Transverse colon (tissue), 4 donors: Measurements from ENCODE around the gene EXOC6. TPM values are rescaled to one million over a fixed set of nuclear protein-coding genes. Genes with fewer than 3 reads are reported as not detected.

Source experiments
- DNase-seq: peaks from one replicate; pipeline ENCODE4 v3.0.0-alpha.2; 2019
- H3K27ac ChIP-seq, 4 donors: fragments of 200-600 bp; sonication (generic); 2 replicates each; pipeline ENCODE4 v1.5.1; 2016 to 2018; ENCODE audit warnings: inconsistent platforms in 4 of 4
- H3K27me3 ChIP-seq: fragments of 200-600 bp; sonication (generic); 2 replicates; pipeline ENCODE4 v1.5.1; 2017; ENCODE audit warnings: inconsistent platforms
- H3K36me3 ChIP-seq, 4 donors: fragments of 200-600 bp; sonication (generic); 2 replicates each; pipeline ENCODE4 v1.5.1; 2017 to 2019; ENCODE audit warnings: inconsistent platforms in 4 of 4
- H3K4me1 ChIP-seq, 4 donors: fragments of 200-600 bp; sonication (generic); 2 replicates each; pipeline ENCODE4 v1.5.1; 2017 to 2020; ENCODE audit warnings: inconsistent platforms in 4 of 4
- H3K4me3 ChIP-seq, 4 donors: fragments of 200-600 bp; sonication (generic); 1 replicate in 1 of 4; 2 replicates in 3 of 4; pipeline versions ENCODE4 v1.5.1 to v1.6.1; 2017 to 2019; ENCODE audit warnings: inconsistent platforms in 4 of 4
- H3K9me3 ChIP-seq, 2 donors: fragments of 200-600 bp; sonication (generic); 2 replicates each; pipeline ENCODE4 v1.5.1; 2017 to 2019; ENCODE audit warnings: inconsistent platforms in 2 of 2
- CTCF ChIP-seq, 5 experiments: fragments of 200-600 bp in 3 of 5; fragments of 450-650 bp in 2 of 5; sonication (generic) in 3 of 5; IDR thresholded peaks; 1 replicate in 2 of 5; 2 replicates in 3 of 5; pipeline ENCODE4 v1.5.1; 2016 to 2017; ENCODE audit warnings: antibody characterized with exemption in 5 of 5, inconsistent platforms in 3 of 5, mild to moderate bottlenecking in 2 of 5, moderate library complexity in 1 of 5
- EP300 ChIP-seq: sonication (generic); formaldehyde crosslinking; IDR thresholded peaks from one replicate; pipeline ENCODE4 v1.6.1; 2017; ENCODE audit warnings: antibody characterized with exemption, low read depth
- POLR2A ChIP-seq: fragments of 450-650 bp; IDR thresholded peaks from one replicate; pipeline ENCODE4 v1.6.1; 2016; ENCODE audit warnings: antibody characterized with exemption, mild to moderate bottlenecking, moderate library complexity
- POLR2AphosphoS5 ChIP-seq, 3 donors: sonication (generic); formaldehyde crosslinking; IDR thresholded peaks; one replicate each; pipeline ENCODE4 v1.6.1; 2016; ENCODE audit warnings: antibody characterized with exemption in 3 of 3
- WGBS, 2 donors: methylation state at CpG; one replicate each; pipeline ENCODE4 v1.1.5; 2018; ENCODE audit warnings: low coverage in 1 of 2; 5-methylcytosine and 5-hydroxymethylcytosine counted together
- in situ Hi-C, 4 donors: fragments of 200-750 bp; cut with MboI; loops; one replicate each; pipeline versions ENCODE4 v1.15.0 to v1.15.1; 2017; ENCODE audit warnings: low sequenced_read_pairs in 3 of 4, low pct_ligation_motif_present in 1 of 4, low pct_unique_long_range_greater_than_20kb in 1 of 4
- intact Hi-C: fragments of 100-400 bp; cut with DNase I; formaldehyde crosslinking; loops from one replicate; pipeline ENCODE4 v1.15.1; 2023; ENCODE audit warnings: low total_unique reads
- total RNA-seq, 4 donors: library from RNA; depleted of rRNA; stranded (reverse); fragments of >200 nt; gene quantifications; one replicate each; pipeline ENCODE4 v1.1.0, GENCODE V29; 2016

EXOC6 gene
- total RNA-seq, 4 donors from 2014 or later = 1.9 to 13.1 (median 11.6) TPM

- Histone ChIP-seq H3K27me3 (peaks cover 100% of the 10 kb centered on the region), H3K27ac (no peak overlapping the region), H3K9me3 (no peaks in the 10 kb centered on the region), H3K4me1 (peaks cover 0 to 37% (median 28%) of the 10 kb centered on the region in 4 donors), H3K36me3 (no peaks in the 10 kb centered on the region), H3K4me3 (no peak overlapping the region)
- no peak for DNase-seq
- intact Hi-C loops (no loop called here), in situ Hi-C loops (no loop called here)
- WGBS, 2 donors = 80 to 85% methylated on average over 2 to 12 of the region's 12 CpGs
- TF ChIP-seq POLR2A (no peak), EP300 (no peak), CTCF (IDR thresholded peaks at IDR 0.05) (no peak), POLR2AphosphoS5 (IDR thresholded peaks at IDR 0.05) (no peak)
Measured at GRCh38 chr10:93064874-93065660, 216.7 kb downstream of the EXOC6 start.

GRCh38 chr10:93065675-93066543 lies 217.6 kb downstream of the EXOC6 start:
- peaks cover 0 to 32% (median 27%) of the 10 kb centered on the region in 4 donors for H3K4me1 ChIP-seq
- no peak for DNase-seq
- 12% methylated on average over 49 of the region's 81 CpGs; no CpG with 5 or more reads in 1 of the 2 donors for WGBS, 2 donors
- H3K27me3 ChIP-seq = peaks cover 100% of the 10 kb centered on the region
- in situ Hi-C loops (no loop called here), intact Hi-C loops (no loop called here)
- H3K4me3 ChIP-seq = no peak overlapping the region
- TF ChIP-seq POLR2AphosphoS5 (IDR thresholded peaks at IDR 0.05) (no peak), EP300 (no peak), CTCF (IDR thresholded peaks at IDR 0.05) (no peak), POLR2A (no peak)
- H3K9me3 ChIP-seq = no peaks in the 10 kb centered on the region
- no peaks in the 10 kb centered on the region for H3K36me3 ChIP-seq
- H3K27ac ChIP-seq = no peak overlapping the region

- 17% methylated on average over 10 of the region's 11 CpGs; no CpG with 5 or more reads in 1 of the 2 donors for WGBS, 2 donors
- in situ Hi-C loops (no loop called here), intact Hi-C loops (no loop called here)
- Histone ChIP-seq H3K27me3 (peaks cover 100% of the 10 kb centered on the region), H3K4me3 (no peak overlapping the region), H3K27ac (no peak overlapping the region), H3K9me3 (no peaks in the 10 kb centered on the region), H3K36me3 (no peaks in the 10 kb centered on the region), H3K4me1 (peaks cover 0 to 34% (median 23%) of the 10 kb centered on the region in 4 donors)
- DNase-seq = no peak
- no peak for TF ChIP-seq POLR2AphosphoS5 (IDR thresholded peaks at IDR 0.05)
- TF ChIP-seq POLR2A = no peak
- no peak for TF ChIP-seq EP300
- TF ChIP-seq CTCF (IDR thresholded peaks at IDR 0.05) = no peak
Measured at GRCh38 chr10:93066544-93066913, 218.2 kb downstream of the EXOC6 start.
